ENCODE results near the gene PM20D2. TPM values are rescaled to one million over a fixed set of nuclear protein-coding genes. Genes with fewer than 3 reads are reported as not detected.

PM20D2 gene
- total and polyA plus RNA-seq, 2 of the 8 experiments (the other 6 are each of a cell fraction or from before 2014, with no cell fraction given): 2.7 to 7.6 TPM

DNA sequence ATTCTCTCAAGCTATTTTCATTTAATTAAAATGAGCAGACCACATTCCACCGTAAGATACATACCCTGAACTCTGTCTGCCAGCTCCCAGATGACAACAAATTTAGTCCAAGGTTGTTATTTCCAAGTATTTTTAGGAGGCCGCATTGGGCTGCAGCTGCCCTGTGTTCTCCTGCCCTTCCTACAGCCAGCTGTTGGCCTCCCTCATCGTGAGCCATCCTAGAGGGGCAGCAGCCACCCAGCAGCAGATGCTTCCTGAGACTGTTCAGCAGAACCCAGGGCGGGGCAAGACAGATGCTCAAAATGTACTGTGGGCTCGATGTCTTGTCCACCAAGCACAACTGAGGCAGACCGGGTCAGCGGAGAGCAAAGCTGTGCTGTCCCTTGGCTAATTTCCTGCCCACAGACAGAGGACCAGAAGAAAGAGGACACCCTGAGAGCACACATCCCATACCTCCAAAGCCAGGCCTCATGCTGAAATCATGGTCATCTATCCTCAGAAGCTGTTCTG, 54.9 kb downstream of the PM20D2 start:
- Histone ChIP-seq H3K27ac (ENCODE audit: low read depth, low read length) (no peak overlapping the region), H3K4me3 (ENCODE audit: extremely low read depth in 1 of 4, insufficient read depth in 2 of 4, low read depth in 3 of 4, low read length in 4 of 4) (no peak overlapping the region), H2BK5ac (ENCODE audit: low read depth, low read length) (no peak overlapping the region), H3K4me2 (ENCODE audit: insufficient read depth in 1 of 2, low read depth in 2 of 2, low read length in 2 of 2) (no peak overlapping the region), H3K27me3 (replicated peaks in 1 of 4; ENCODE audit: control insufficient read depth in 3 of 4, extremely low read depth in 1 of 4, insufficient read depth in 3 of 4, low read length in 3 of 4) (no peaks in the 10 kb centered on the region), H2BK15ac (ENCODE audit: low read length) (no peak overlapping the region), H3K79me2 (ENCODE audit: control insufficient read depth in 1 of 2, insufficient read depth in 2 of 2, low read length in 2 of 2) (no peaks in the 10 kb centered on the region), H3K23me2 (ENCODE audit: low read depth, low read length) (no peaks in the 10 kb centered on the region), H2AK5ac (ENCODE audit: low read depth, low read length) (no peak overlapping the region), H3K9ac (replicated peaks in 1 of 4; ENCODE audit: extremely low read depth in 1 of 4, low read depth in 3 of 4, low read length in 3 of 4) (no peak overlapping the region), H3K4ac (replicated peaks; ENCODE audit: insufficient read length, low read depth, low read length) (no peak overlapping the region), H2BK20ac (ENCODE audit: low read length) (no peak overlapping the region), H3K9me3 (ENCODE audit: insufficient read depth in 2 of 2, low read depth in 1 of 2, low read length in 1 of 2) (peaks cover 0 to 1% of the 10 kb centered on the region in 2 experiments; a peak in 2 of 4 replicates), H2BK120ac (replicated peaks; ENCODE audit: low read depth, low read length) (no peak overlapping the region), H3K56ac (replicated peaks; ENCODE audit: insufficient read length, low read depth, low read length) (no peak overlapping the region), H4K5ac (ENCODE audit: insufficient read length, low read depth, low read length) (no peak overlapping the region), H3K36me3 (ENCODE audit: control insufficient read depth in 2 of 4, insufficient read depth in 4 of 4, low read length in 3 of 4) (no peaks in the 10 kb centered on the region; a peak in 1 of 8 replicates), H3K14ac (ENCODE audit: insufficient read length) (no peak overlapping the region), H3K79me1 (ENCODE audit: low read depth, low read length) (no peaks in the 10 kb centered on the region), H3K18ac (ENCODE audit: extremely low read depth, low read length) (no peak overlapping the region), H2AFZ (ENCODE audit: low read length) (no peak overlapping the region), H4K91ac (replicated peaks; ENCODE audit: insufficient read length, low read length) (no peak overlapping the region), H2BK12ac (ENCODE audit: low read depth, low read length) (no peak overlapping the region), H3K4me1 (replicated peaks in 1 of 4; ENCODE audit: control insufficient read depth in 3 of 4, insufficient read depth in 4 of 4, low read length in 3 of 4) (peaks cover 0 to 2% (median 0%) of the 10 kb centered on the region in 4 experiments; a peak in 2 of 7 replicates), H4K8ac (ENCODE audit: extremely low read depth, insufficient read depth, low read length) (no peak overlapping the region; the same call in 1 of the 2 replicates), H3K23ac (ENCODE audit: insufficient read length) (no peak overlapping the region), H4K20me1 (replicated peaks in 1 of 2; ENCODE audit: control insufficient read depth in 1 of 2, insufficient read depth in 2 of 2, low read length in 2 of 2) (no peaks in the 10 kb centered on the region)
- POLR2A ChIA-PET (ENCODE audit: partially characterized antibody): no interaction called here
- WGBS, 2 experiments (ENCODE audit: extremely low coverage in 1 of 2, insufficient coverage in 1 of 2, insufficient read length in 1 of 2, insufficient replicate concordance in 2 of 2, low coverage in 1 of 2, low lambda C conversion rate in 2 of 2, missing lambda C conversion rate in 1 of 2): 87% methylated on average over 7 of the region's 7 CpGs; no CpG with 5 or more reads in 1 of the 2 experiments
- DNase-seq (ENCODE audit: low read depth in 1 of 2, low spot score in 2 of 2) (no peak), FAIRE-seq (no peak)
- no peak for TF ChIP-seq CBX5 (IDR thresholded peaks at IDR 0.05; ENCODE audit: low read depth, low read length)
- TF ChIP-seq SUZ12 (IDR thresholded peaks at IDR 0.05; ENCODE audit: low read length): no peak
- CTCF ChIA-PET (ENCODE audit: partially characterized antibody): interaction anchor here (0.9 to 2.1 kb wide), 5 partner anchors 8 to 217 kb away, joined by 3 to 8 read pairs (median 3); no protein-coding TSS in a partner anchor

All from H1 (cell line).